Embryonic facial prominence (tissue), 1 donor: ENCODE results near the gene PPP2R5B.

ENCODE experiments used
- DNase-seq: peaks from one replicate; pipeline ENCODE4 v3.0.0-alpha.2; 2016; ENCODE audit errors: extremely low spot score

The PPP2R5B gene

DNA sequence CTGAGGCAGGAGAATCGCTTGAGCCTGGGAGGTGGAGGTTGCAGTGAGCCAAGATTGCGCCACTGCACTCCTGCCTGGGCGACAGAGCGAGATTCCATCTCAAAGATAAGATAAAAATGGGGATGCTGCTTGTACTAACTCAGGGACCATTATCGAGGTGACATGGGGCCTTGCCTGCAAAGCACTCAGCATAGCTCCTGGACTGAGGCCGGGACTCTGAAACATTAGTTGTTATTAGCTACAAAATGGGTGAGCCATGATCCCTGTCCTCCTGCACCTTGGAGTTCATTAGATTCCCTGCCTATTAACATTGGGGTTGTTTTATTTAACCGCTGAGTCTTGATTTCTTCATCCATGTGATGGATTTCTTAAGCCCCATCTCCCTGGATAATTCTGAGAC is 5.1 kb downstream of the PPP2R5B start:
- no peak for DNase-seq

DNA sequence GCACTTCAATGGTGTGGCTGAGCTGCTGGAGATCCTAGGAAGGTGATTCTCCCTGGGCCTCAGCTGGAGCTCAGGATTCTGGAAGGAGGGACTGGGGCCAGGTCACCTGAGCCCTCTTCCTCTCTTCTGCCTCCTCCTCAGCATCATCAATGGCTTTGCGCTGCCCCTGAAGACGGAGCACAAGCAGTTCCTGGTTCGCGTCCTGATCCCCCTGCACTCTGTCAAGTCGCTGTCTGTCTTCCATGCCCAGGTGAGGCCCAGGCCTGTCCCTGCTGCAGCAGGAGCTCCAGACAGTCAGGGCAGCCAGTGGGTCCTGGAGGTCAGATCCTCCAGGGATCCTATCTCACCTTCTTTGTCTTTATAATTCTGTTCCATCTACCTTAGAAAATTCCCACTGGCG is 5.9 kb downstream of the PPP2R5B start:
- DNase-seq: no peak

DNA sequence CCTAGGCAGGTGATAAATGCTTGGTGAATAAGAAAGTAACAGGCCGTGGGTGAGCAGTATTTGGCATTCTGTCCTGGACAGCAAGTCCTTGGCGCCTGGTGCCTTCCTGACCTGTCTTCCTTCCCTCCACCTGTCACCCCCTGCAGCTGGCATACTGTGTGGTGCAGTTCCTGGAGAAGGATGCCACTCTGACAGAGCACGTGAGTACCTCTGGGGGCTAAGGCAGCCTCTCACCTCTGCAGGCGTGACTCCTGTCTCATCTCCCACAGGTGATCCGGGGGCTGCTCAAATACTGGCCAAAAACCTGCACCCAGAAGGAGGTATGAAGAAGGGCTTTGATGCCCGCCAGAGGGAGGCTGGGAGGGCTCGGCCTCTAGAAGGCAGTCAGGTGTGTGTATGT is 6.8 kb downstream of the PPP2R5B start:
- no peak for DNase-seq

DNA sequence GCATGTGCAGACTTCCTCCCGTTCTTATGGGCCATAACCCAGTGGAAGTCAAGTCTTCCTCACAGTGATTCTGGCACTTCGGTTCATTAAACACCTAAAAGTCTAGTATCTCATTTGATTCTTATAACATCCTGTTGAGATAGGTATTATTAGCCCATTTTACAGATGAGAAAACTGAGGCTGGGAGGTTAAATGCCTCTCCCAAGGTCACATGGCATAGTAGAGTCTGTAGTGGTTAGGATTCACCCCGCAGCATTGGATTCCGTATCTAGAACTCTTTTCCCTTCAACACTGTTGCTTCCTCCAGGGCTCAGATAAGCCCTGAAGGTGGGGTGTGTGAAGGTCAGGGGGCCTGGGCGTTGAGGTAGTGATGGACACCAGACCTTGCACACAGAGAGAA is 7.8 kb downstream of the PPP2R5B start:
- no peak for DNase-seq

DNA sequence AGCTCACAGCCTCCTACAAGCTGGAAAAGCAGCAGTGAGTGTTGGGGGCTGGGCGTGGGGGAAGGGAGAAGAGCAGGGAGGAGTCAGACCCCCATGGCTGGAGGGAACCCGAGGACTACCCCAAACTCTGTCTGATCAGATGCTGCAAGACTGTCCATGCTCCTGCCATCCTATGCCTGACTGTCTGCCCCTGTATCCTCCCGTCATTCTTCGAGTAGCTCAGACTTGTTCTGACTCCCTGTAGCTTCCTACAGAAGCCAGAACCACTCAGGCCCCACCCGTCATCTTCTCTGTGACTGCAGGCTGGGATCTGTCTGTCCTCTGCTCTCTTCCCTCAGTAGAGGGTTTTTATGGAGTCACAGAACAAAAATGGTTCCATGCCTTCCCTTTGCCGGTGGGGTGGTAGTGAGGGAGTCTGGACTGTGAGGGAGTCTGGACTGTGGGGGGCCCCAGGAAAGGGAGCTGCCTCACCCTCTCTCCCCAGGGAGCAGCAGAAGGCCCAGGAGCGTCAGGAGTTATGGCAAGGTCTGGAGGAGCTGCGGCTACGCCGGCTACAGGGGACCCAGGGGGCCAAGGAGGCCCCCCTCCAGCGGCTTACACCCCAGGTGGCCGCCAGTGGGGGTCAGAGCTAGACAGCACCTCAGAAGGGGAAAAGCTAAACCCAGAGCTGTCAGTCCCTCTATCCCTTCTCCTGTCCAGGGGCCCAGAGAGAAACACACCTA is 8.9 kb downstream of the PPP2R5B start:
- DNase-seq: no peak

DNA sequence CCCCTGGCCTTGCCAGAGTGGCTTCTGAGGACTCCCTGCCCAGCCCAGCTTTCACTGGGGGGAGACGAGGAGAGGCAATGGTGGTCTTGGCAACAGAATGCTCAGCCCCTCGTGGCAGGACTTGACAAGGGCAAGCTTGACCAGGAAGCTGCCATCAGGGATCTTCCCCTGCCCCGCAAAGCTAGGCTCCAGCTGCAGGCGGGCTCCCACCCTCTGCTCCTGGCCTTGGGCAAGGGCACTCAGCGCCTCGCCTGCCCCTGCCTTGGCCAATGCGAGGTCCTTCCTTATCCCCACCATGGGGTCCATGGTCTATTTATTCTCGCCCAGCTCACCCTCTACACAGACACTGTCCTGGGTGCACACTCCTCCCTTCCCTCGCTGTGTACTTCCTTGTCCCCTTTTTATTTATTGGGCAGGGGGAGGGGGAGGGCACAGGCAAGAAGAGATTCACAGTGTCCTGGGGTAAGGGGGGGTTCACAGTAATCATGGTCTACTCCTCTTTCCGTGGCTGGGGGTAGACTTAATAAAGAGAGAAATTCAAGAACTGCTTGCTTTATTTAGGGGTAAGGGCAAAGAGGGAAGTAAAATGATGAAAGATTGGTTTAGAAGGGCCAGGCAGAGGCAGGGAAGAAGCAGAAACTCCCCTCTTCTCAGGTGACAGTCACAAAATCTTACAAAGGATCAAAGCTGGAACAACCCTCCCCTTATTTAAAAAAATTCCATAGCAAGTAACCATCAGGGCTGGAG is 9.6 kb downstream of the PPP2R5B start:
- DNase-seq: no peak

DNA sequence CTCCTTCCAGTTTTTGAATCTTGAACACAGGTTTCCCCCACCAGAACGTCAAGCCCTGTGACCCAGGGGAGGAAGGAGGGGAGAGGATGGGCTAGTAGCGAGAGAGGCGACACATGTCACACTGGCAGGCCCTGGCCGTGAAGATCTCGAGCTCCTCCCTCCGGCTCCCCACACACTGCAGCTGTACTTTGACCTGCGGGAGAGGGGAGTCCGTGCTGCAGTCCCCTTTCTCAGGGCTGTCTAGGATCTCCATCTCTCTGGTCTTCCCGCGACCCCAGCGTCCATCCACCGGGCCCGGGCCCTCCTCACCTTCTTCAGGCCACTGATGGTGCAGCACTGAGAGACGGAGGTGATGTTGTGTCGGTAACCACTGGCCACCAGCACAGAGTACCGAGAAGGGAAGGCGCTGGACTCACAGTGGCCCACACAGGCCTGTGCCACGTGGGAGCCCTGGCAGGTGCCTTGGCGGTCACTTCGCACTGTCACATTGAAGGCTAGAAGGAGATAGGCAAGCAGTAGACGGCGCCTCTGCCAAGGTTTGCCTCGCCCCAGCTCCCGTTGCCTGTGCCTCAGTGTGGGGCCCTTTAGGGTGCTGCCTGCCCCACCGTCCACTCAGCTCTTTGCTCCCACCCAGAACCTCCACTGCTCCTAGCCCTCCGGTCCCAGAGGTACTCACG is 10.3 kb downstream of the PPP2R5B start:
- no peak for DNase-seq

DNA sequence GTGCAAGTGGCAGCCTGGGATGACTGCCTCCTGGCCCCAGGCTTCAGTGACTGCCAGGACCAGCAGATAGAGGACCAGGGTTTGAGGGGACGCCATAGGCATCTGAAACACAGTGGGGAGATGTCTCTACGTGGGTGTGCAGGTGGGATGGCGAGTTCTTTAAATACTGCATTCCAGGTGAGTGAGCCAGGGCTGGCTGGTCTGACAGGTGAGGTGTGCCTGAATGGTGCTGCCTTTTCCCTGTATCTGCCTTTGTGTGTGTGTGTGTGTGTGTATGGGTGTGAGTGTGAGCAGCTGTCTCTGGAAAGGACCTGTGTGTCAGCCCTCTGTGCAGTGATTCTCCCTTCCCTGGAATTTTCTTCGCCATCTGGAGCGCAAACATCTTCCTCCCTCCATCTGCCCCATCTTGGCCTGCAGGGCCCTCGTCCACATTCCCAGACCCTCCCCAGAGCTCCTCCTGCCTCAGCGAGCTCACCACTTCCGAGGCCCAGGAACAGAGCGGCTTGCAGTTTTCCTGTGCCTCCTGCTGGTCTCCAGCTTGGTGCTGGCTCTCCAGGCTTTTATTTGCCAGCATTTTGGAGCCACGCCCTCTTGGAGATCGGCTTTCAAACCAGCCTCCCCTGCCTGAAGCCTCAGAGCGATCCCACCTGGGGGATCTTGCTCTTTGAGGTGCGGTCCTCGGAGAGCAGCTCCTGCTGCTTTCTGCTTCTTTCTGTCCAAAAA is 11.0 kb downstream of the PPP2R5B start, which contains the start of gene GPHA2:
GPHA2 (minus strand) TSS at position 535 of the 723 bp plus-strand sequence; CDS start at position 102, 433 bp downstream.
- DNase-seq: no peak

DNA sequence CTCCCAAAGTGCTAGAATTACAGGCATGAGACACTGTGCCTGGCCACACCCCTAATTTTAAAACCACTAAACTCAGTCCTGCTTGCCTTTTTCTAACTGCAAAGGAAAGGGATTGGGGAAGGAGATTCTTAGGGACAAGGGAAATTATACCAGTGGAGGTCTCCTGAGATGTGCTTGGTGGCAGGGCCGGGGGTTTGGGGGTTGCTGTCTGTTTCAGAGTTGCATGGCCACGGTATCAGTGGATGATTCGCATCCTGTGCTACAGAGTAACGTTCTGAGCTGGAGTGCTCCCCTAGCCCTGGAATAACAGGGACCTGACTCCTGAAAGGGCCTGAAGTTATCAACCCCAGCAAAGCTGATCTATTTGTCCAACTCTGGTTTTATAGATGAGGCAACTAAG is 12.1 kb downstream of the PPP2R5B start:
- DNase-seq: no peak

DNA sequence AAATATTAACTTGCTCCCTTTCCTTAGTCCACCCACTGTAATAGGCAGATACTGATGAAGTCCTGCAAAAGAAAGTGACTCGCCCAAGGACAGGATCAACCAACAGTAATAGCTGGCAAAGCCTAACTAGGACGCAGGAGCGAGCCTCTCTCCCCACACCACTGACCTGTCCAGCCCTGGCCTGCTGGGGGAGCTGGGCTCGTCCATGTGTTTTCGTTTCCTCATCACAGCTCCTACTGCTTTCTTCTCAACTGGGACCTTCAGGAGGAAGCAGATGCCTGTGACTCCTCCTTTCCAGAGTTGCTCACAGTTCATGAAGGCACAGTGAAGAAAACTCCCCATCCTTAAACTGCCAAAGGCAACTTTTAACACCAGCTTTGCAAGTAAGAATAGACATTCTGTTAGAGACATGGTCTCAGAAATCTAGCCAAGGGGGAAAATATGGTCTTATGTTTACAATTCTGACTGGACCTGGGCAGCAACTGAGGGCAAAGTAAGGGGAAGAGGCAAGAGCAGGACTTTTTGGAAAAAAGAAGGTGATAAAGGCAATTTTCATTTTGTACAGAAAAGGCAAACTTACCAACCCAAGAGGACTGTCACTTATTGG is 22.8 kb downstream of the PPP2R5B start:
- no peak for DNase-seq

DNA sequence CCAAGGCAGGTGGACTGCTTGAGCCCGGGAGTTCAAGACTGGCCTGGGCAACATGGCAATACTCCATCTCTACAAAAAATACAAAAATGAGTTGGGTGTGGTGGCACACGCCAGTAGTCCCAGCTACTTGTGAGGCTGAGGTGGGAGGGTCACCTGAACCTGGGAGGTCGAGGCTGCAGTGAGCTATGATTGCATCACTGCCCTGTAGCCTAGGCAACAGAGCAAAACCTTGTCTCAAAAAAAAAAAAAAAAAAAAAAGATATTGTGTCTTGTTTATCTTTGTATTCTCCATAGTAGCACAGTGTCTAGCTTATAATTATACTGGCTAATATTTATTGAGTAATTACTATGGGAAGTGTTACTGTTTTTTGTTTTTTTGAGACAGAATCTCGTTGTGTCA is 27.0 kb downstream of the PPP2R5B start:
- no peak for DNase-seq

DNA sequence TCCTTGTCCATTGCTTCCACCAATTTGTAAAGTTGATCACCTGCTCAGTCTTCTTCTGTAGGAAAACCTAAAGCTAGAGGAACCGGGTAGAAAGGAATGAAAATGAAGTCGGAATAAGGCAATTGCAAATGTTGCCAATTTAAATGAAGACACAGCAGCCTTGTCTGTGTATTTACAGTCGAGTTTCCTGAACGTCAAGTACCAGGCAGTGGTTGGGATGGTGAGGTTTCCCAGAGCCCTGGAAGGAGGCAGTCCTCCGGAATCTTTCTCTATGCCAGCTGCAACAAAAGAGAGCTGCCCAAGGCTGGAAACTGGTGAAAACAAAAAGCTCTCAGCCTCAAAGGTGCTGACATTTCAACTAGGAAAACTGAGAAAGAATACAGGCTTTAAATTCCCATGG is 29.7 kb downstream of the PPP2R5B start:
- no peak for DNase-seq

DNA sequence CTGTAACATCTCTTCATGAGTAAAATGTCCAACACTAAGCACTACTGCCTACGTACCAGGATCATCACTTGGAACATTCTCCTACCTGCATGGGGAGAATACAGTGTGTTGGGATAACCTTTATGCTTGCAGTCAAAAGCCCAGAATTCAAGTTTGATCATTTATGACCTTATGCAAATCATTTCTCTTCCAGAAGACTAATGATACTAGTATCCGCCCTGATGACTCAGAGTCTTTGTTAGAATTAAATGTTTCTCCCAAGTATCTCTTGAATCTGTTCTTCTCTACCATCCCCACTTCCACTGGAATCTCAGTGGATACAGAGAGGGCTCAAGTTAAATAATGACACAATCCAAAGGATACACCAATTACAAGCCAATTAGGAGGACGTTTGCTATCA is 35.0 kb downstream of the PPP2R5B start:
- no peak for DNase-seq

DNA sequence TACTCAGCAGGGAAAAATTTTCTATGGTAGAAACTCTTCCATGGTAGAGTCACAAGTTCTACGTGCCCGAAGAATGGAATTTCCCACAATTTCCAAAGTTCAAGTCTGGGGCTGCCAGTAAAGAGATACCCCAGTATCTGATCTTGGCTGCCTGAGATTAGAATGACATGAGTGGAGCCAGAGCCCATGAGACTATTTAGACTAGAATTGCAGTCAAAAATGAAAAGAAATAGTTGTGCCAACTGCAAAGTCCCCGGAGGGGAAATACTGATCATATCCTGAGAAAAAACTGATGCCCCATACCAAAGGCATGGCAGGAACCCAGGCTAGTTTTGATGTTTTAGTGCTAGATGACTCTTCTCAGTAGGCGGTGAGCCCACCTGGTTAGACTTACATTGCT is 36.2 kb downstream of the PPP2R5B start:
- DNase-seq: no peak

DNA sequence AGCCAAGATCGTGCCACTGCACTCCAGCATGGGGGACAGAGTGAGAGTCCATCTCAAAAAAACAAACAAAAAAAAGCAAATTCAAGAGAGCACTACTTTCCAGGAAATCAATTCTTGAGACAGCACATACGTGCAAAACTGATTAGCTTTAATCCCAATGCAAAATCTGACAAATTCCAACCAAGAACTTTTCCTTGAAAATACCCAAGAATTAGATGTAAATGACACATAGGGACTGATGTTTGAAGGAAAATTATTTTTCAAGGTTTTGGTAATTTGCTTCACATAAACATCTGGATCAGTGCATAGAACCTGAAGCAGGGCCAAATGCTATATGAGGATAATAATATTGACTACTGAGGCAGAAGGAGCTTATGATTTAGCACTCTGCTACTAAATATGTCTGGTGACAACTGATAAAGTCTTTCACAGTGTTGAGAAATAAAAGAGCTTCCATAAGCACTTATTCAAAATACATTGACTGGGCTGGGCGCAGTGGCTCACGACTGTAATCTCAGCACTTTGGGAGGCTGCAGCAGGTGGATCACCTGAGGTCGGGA is 38.7 kb downstream of the PPP2R5B start:
- DNase-seq: no peak

DNA sequence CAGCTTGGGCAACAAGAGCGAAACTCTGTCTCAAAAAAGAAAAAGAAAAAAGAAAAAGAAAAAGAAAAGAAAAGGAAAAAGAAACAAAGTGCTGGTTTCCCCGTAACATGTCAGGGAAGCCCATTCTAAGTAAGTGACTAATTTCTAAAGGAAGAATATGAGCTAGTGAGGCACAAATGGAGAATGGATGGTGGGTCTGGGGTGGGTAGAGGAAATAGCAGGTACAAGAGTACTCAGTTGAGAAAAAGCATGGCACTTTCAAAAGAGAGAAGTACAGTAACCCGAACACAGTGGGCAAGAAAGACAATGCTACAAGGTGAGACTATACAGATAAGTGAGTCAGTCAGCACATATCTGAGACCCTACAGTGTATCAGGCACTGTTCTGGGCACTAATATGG is 42.9 kb downstream of the PPP2R5B start:
- no peak for DNase-seq

DNA sequence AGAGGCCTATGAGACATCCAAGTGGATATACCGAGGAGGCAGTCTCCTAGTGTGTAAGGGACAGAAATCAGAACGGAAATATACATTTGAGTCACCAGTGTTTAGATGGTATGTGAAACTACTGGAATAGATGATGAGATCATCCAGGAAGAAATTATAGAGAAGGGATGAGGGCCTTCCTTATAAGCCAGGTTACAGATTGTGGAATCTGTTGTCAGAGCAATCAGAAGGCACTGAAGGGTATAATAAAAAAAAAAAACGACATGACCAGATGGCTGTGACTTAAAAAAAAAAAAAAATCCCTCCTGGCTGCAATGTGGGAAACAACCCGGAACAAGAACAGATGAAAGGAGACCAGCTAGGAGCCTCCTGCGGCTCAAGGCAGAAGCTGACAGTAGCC is 44.7 kb downstream of the PPP2R5B start:
- DNase-seq: no peak

DNA sequence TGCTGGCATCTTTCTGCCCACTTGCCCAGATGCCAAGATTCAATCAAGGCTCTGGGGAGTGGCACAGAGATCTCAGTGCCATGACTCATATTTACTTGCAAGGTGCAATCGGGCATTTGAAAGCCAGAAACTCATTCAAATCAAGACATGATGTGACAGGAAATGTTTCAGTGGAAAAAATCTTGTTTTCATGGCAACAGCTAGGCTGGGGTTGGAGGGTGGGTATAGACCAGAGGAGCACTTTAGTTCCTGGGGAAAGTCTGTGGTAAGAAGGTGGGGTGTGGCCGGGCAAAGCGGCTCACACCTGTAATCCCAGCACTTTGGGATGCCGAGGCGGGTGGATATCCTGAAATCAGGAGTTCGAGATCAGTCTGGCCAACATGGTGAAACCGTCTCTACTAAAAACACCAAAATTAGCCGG is 46.3 kb downstream of the PPP2R5B start:
- no peak for DNase-seq

DNA sequence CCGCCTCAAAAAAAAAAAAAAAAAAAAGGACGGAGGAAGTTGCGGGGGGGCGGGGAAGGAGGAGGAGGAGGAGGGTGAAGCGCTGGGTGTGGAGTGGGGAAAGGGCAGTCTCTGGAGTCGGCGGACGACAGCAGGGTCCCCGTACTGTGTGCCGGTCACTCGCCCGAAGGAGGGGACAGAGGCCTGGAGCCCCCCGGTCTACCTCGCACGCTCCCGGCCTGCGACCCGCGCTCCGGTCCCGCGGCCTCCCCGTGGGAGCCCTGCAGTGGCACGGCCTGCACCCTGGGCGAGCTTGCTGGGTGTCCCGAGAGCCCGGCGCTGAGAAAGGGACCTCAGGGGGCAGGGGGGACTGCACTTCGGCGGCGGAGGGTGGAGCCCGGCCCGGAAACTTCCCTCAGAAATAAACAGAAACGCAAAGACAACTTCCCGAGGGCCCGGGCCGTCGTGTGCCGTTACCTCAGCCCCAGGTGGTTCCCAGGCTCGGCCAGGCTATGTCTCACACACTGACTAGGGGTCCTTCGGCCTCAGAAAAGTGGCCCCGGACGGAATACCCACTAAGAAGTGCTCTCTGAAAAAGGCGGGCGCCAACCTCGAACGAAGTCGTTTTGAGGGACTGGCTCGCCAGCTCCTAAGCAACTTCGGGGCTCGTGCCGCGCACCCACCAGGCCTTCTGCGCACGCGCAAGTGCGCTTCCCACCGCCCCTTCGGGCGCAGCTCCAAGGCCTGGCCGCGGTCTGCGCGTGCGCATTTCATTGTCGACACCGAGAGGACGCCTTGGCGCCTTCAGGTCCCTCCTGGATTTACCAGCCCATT is 47.1 kb downstream of the PPP2R5B start, which contains the start of gene MAJIN:
MAJIN (minus strand) TSS at position 688 of the 813 bp plus-strand sequence. CDS start 12,703 bp downstream, outside the sequence.
- DNase-seq: no peak

DNA sequence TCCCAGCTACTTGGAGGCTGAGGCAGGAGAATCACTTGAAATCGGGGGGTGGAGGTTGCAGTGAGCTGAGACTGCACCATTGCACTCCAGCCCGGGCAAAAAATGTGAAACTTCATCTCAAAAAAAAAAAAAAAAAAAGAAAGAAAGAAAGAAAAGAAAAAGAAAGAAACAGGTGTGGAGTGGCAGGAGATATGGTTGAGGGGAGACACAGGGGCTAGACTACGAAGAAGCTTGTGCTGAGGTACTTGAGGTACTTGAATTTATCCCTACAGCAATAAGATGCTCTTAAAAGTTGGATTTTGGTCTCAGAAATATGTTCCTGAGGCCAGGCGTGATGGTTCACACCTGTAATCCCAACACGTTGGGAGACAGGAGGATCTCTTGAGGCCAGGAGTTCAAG is 49.6 kb downstream of the PPP2R5B start:
- DNase-seq: no peak
